GM18498 (cell line): ENCODE results near the gene PRKD1.
"Not testable (repeated sequence)": the region's sequence is repeated elsewhere in the genome, so short reads cannot be mapped to it uniquely, and the experiment has no call there.

Experiments used
- ATAC-seq: cut with Tn5 transposase; IDR thresholded peaks from one replicate; pipeline ENCODE4 v1.9.1; 2021; ENCODE audit warnings: mild to moderate bottlenecking, moderate library complexity; ENCODE audit not compliant: unreplicated experiment

The PRKD1 gene

DNA sequence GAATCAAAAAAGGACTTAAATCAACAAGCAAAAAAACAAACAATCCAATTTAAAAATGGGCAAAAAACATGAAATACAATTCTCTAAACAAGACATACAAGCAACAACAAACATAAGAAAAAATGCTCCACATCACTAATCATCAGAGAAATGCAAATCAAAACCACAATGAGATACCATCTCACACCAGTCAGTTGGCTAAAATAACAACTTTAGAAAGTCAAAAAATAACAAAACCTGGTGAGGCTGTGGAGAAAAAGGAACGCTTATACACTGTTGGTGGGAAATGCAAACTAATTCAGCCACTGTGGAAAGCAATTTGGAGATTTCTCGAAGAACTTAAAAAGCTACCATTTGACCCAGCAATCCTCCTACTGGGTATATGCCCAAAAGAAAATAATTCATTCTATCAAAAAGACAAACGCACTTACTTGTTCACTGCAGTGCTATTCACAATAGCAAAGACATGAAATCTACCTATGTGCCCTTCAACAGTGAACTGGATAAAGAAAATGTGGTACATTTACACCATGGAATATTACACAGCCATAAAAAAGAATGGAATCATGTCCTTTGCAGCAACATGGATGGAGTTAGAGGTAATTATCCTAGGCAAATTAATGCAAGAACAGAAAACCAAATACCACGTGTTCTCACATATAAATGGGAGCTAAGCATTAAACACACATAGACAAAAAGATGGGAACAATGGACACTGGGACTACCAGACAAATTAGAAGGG lies 26.9 kb downstream of the PRKD1 start:
- ATAC-seq = no peak

DNA sequence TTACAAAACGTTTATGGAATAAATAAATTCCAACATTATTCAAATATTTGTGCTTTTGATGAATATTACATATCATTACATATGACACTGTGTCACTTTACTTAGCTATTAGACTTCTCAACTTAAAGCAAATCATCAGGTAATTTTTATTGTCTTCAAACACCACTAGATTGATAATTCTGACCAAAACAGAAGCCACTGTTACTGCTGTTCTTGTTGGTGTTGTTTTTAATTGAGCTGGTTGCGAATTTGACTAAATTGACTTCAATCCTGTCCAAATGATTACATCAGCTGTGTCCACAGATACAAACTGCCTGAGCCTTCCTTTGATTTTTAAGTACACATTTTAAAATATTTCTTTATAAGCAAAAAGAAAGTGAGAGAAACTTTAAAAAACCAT lies 29.2 kb downstream of the PRKD1 start:
- ATAC-seq = no peak

DNA sequence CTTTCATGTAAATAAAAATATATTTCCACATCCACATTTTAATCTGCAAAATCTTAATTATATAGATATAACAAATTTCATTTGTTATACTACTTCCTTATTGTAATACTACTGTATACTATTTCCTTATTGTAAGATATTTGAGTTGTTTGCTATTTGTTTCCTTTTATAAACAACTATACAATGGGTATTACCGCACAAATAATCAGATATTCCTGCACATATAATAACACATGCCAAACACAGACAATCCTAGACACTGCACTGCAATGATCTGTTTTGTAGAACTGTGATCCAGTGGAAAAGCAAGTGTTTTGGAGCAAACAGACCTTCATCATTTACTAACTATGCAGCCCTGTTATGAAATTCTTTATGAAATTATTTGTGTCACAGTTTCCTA lies 30.5 kb downstream of the PRKD1 start:
- no peak for ATAC-seq

DNA sequence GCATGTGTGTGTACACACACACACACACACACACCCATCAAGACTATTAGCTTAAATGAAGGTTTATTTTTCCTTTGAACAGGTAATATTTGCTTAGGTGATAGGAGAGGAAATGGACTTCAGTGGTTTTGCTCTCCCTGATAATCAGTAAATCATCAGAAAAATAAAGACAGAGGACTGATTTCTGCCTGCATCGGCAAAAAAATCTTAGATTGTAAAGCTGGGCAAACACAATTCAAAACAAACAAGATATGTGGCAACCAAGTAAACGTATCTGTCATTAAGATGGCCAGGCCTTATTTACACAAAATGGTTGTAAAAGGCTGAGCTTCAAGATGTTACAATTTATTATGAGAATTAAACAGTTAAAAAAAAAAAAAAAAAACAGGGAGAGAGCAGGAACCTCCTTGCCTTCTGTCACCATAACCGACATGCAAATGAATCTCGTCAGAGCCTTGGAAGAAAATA lies 31.3 kb downstream of the PRKD1 start:
- no peak for ATAC-seq

DNA sequence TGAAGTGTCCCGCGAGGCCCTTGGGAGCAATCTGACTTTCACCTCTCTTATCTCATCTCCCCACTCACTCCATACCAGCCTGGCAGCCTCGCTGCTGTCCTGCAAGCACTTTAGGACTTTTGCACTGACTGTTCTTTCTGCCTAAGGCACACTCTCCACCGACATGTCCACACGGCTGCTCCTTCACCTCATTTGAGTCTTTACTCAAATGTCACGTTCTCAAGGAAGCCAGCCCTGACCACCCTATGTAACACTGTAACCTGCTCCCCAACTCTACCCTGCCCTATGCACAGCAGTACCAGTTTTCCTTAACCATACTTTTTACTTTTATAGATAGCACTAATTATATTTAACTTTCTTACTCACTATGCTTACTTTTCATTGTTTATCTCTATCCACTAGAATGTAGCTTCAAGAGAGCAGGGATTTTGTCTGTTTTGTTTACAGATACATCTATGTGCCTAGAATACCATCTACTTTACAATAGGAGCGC lies 32.0 kb downstream of the PRKD1 start:
- no peak for ATAC-seq

DNA sequence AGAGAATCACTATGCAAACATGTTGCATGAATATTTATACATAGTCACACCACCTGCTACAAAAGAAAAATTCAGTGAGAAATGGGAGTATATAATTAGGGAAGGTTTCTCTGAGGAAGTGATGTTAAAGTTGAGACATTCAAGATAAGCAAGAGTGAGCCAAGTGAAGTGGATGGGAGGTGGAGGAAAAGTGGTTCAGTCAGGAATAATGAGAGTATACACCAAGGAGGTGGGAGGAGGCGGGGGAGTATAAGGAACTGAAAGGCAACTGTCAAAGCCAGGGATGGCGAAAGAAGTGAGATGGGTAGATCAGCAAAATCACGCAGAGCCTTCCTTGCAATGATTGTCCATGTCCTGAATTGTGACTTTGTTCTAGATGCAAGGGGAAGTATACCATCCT lies 33.7 kb downstream of the PRKD1 start:
- no peak for ATAC-seq

DNA sequence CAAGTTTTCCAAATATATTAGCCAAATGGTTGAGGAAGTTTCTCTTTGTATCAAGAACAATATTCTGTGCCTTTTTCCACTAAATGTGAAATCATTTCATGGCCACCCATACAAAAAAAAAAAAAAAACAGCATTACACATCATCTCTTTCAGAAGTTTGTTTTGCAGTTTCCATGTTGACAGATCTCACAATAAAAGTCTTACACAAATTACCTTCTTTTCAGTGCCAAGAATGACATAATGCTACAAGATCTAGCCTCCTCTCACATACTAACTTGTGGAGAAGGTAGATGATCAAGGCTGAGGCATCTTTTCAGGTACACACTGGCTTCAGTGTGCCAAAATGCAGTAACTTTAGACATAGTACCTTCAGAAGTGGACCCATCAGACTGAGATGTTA lies 35.3 kb downstream of the PRKD1 start:
- no peak for ATAC-seq

DNA sequence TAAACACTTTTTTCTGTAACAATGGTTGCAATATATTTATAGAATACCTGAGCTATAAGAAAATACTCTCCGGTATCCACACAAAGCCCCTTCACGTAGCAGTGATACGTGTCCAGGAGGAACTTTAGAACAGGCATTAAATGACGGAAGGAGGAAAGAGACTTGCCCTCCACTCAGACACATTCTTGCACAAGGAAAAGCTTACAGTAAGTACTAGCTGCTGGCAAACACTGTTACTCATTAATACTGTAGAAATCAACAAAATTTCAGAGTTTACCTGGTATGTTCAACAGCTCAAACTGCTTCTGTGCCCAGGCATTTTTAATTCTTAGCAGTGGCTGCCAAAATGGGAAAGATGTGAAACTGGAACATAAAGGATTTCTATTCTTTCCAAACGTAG lies 41.7 kb downstream of the PRKD1 start:
- no peak for ATAC-seq

DNA sequence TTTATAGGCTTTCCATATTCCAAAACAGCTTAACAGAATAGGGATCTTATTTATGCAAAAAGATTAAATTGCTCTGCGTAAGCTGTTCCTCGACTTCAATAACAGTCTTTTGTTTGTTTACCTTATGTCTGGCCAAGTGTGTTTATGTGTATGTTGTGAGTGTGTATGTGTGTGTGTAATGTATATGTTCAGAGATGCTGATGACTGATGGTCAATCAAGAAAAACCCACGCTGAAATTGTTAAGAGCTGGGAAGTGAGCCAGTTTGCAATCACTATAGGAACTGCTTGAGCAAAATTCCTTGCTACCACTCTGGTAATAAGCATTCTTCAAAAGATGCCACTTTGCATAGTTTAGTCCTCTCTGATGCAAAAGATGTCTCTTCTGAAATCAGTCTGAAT lies 59.6 kb downstream of the PRKD1 start:
- ATAC-seq = no peak

DNA sequence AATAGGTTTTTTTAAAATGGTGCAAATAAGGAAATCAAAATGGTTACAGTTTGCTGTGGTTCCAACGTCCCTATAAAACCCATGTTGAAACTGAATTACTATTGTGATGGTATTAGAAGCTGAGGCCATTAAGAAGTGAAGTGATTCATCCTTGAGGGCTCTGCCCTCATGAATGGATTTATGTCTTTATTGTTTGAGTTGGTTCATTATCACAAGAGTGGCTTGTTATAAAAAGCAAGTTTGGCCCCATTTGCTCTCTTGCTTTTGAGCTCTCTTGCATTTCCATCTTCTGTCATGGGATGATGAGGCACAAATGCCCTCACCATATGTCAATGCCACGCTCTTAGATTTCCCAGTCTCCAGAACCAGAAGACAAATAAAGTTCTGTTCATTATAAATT lies 62.3 kb downstream of the PRKD1 start:
- no peak for ATAC-seq

DNA sequence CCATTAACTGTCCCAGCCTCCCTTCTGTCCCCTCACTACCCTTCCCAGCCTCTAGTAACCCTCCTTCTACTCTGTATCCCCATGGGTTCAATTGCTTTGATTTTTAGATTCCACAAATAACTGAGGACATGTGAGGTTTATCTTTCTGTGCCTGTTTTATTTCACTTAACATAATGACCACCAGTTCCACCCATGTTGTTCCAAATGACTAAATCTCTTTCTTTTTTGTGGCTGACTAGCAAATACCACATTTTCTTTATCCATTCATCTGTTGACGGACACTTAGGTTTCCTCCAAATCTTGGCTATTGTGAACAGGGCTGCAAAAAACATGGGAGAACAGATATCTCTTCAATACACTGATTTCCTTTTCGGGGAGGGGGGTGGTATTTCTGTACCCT lies 65.7 kb downstream of the PRKD1 start:
- no peak for ATAC-seq

DNA sequence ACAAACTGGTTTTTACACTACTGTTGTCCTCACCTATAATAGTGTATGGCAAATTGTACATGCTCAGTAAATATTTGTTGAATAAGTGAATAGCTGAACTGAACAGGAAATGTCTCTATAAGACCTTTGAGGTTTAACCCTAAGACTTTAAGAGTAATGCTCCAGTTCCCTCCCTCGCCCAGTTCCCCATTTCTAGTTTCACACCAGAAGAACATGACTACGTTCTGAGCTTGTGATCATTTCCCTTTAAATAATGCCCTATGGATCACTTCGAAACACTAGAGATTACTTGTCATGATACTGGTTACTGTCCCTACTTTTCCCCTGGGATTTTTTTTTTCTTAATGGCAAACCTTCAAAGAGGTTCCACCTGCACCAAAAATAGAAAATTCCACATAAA lies 69.3 kb downstream of the PRKD1 start:
- ATAC-seq = peak; percentile 91

DNA sequence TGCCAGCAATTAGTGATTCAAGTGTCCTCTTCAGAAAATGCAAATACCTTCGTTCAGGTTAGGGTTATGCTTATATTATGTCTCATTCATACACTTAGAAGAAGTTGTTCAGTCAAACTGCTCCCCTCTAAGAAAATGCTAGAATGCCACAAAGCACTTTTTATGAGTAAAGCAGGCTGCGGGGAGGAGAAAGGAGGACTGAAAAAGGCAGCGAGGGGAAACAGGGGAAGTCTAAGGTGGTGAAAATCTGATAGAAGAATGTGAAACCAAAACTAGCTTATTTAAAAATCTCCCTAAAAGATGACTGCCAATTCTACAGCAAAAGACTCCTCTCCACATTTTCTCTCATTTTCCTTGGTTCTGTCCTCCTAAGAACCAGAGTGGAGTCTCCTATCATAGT lies 70.1 kb downstream of the PRKD1 start:
- ATAC-seq = peak; percentile 79

DNA sequence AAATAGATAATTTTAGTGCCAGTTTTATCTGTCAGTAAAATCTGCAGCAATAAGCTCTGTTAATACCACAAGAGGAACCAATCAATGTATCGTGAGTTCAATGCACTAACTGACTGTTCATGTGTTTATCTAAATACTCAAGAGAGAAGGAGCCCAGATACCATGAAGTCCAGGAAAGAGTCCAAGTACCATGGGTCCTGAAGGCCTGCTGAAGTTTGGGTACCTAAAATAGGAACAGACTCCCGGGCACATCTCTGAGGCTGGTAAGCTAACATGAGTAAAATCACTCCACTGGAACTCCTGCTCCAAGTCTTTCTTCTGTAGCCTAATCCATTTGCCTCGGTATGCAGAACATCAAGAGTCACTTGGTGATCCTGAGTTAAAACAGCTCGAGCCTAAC lies 71.1 kb downstream of the PRKD1 start:
- ATAC-seq = no peak

DNA sequence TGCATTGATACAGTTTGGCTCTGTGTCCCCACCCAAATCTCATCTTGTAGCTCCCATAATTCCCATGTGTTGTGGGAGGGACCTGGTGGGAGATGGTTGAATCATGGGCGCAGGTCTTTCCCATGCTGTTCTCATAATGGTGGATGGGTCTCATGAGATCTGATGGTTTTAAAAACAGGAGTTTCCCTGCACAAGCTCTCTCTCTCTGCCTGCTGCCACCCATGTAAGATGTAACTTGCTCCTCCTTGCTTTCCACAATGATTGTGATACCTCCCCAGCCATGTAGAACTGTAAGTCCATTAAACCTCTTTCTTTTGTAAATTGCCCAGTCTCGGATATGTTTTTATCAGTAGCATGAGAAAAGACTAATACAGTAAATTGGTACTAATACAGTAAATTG lies 74.0 kb downstream of the PRKD1 start:
- not testable (repeated sequence) for ATAC-seq

DNA sequence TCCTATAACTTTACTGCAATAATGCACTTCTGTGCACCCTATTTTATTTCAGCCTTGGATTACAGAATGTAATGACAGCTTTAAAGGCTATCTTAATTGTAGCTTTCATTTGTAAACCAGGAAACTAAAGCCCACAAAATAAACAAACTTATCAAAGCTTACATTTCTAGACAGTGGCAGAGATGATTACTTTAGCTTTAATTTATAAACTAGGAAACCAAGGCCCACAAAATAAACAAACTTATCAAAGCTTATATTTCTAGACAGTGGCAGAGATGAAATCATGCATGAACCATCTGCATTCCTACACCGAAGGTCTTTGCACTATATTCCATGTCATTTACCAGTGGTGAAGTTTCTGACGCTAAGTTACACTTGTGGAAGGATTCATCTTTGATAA lies 74.4 kb downstream of the PRKD1 start:
- no peak for ATAC-seq

DNA sequence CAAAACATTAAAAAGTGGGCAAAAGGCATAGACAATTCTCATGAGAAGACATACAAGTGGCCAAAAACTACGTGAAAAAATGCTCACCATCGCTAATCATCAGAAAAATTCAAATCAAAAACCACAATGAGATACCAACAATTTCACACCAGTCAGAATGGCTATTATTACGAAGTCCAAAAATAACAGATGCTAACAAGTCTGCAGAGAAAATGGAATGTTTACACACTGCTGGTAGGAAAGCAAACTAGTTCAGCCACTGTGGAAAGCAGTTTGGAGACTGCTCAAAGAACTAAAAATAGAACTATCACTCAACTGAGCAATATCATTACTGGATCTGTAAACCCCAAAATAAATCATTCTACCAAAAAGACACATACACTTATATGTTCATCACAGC lies 76.2 kb downstream of the PRKD1 start:
- no peak for ATAC-seq

DNA sequence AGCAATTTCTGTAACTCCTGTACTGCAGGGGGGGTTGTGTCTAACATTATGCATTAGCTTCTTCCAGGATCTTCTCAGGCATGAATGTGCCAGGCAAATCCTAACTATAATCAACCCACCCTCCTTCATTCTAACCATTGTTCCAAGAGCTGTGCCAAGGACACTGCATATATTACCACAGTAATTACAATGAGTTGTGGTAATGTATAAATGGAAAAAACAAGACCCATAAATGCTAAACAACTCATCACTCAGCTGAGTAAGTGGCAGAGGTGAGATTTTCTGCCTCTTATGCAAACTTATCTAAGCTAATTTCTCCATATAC lies 80.6 kb downstream of the PRKD1 start:
- ATAC-seq = peak; percentile 10

DNA sequence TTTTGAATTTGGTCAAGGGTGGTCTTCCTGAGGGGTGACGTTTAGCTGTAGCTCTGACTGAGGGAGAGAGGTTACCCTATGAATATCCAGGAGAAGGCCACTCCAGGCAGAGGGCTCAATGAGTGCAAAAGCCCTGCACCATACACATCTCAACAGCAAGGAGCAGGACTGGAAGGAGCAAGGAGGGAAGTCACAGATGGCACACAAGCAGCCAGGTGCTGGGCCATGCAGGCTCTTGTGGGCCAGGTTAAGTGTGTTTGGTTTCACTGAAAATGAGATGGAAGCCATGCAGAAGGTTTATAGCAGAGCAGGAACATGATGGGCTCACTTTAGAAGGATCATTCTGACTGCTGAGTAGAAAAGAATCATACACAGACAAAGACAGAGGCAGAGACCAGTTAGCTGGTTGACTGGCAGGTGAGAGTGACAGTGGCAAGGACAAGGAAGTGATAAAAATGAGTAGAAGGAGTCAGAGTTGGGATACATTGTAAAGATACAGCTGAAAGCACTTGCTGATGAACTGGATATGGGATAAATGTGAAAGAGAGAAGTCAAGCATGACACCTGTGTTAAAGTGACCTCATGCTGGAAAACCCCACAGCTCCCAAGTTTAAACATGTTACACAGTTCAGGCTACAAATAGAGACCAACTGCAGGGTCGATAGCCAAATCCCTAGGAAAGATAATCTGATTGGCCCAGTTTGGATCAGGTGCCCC lies 81.2 kb downstream of the PRKD1 start:
- ATAC-seq = peak; percentile 71

DNA sequence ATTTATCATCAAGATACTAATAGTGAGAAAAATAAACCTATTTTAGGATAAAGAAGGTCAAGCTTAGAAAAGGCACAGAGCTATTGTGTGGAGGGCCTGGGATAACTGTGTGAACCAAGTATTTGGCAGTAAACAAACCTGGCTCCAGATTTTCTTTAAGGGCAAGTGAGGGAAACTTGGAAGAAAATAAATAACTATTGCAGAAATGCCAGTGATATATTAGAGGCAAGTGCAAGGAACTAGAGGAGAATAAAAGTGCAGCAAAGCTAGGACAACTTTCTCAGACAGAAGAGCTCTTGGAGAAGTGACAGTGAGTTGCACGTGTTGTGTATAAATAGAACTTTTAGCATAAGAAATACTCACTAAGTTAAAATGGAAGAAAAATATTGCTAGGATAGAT lies 83.7 kb downstream of the PRKD1 start:
- ATAC-seq = no peak

DNA sequence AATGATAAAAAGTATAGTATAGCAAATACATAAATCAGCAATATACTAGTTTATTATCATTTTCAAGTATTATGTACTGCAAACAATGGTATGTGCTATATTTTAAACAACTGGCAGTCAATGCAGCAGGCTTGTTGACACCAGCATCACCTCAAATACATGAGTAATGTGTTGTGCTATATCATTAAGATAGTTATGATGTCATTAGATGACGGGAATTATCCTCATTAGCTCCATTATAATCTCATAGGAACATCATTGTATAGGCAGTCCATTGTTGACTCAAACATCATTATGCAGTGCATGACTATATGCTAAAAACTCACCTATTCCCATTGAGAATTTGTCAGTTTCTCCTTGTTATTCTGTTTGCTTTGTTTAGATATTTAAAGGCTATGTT lies 85.4 kb downstream of the PRKD1 start:
- ATAC-seq = no peak

DNA sequence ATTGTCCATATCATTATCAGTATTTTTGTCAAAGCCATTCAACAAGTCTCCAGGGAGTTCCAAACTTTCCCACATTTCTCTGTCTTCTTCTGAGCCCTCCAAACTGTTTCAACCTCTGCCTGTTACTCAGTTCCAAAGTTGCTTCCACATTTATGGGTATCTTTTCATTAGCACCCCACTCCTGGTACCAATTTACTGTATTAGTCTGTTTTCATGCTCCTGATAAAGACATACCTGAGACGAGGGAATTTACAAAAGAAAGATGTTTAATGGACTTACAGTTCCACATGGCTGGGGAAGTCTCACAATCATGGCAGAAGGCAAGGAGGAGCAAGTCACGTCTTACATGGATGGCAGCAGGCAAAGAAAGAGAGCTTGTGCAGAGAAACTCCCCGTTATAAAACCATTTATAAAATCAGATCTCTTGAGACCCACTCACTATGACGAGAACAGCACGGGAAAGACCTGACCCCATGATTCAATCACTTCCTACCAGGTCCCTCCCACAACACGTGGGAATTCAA lies 87.2 kb downstream of the PRKD1 start:
- not testable (repeated sequence) for ATAC-seq
